CD14-positive monocyte (primary cell): ENCODE data around the gene PHETA2. TPM values are rescaled to one million over a fixed set of nuclear protein-coding genes. Genes with fewer than 3 reads are reported as not detected.

Experiments used
- DNase-seq, 3 donors: peaks; one replicate each; pipeline ENCODE4 v3.0.0-alpha.2; 2011 to 2022
- H2AFZ ChIP-seq: 2 replicates; pipeline ENCODE4 v1.6.0; 2012; ENCODE audit warnings: mild to moderate bottlenecking, low read depth, low read length, inconsistent platforms; ENCODE audit not compliant: insufficient read depth, poor library complexity, severe bottlenecking
- H3K27ac ChIP-seq, 2 donors: 1 replicate in 1 of 2; 2 replicates in 1 of 2; pipeline ENCODE4 v1.5.1; 2012 to 2013; ENCODE audit warnings: low read length in 2 of 2, control low read depth in 1 of 2, inconsistent platforms in 1 of 2, low read depth in 1 of 2, mild to moderate bottlenecking in 1 of 2
- H3K27me3 ChIP-seq, 2 donors: one replicate each; pipeline versions ENCODE4 v1.6.0 to v1.6.1; 2011 to 2013; ENCODE audit warnings: low read length in 2 of 2; ENCODE audit not compliant: control insufficient read depth in 2 of 2, insufficient read depth in 2 of 2
- H3K36me3 ChIP-seq, 2 donors: replicated peaks in 1 of 2; 1 replicate in 1 of 2; 2 replicates in 1 of 2; pipeline versions ENCODE4 v1.5.1 to v1.6.1; 2012 to 2013; ENCODE audit warnings: low read length in 2 of 2, control low read depth in 1 of 2, inconsistent platforms in 1 of 2, mild to moderate bottlenecking in 1 of 2; ENCODE audit not compliant: insufficient read depth in 2 of 2, control insufficient read depth in 1 of 2
- H3K4me1 ChIP-seq, 2 donors: 1 replicate in 1 of 2; 2 replicates in 1 of 2; pipeline versions ENCODE4 v1.5.1 to v1.6.1; 2012 to 2013; ENCODE audit warnings: low read length in 2 of 2, control low read depth in 1 of 2, inconsistent platforms in 1 of 2, mild to moderate bottlenecking in 1 of 2, moderate library complexity in 1 of 2; ENCODE audit not compliant: insufficient read depth in 2 of 2, control insufficient read depth in 1 of 2
- H3K4me2 ChIP-seq: replicated peaks from 2 replicates; pipeline ENCODE3; 2012; ENCODE audit warnings: low read length, moderate library complexity, mild to moderate bottlenecking; ENCODE audit not compliant: poor library complexity, severe bottlenecking; ENCODE audit errors: extremely low read depth
- H3K4me3 ChIP-seq, 3 experiments: fragments of 200-600 bp in 1 of 3; sonication (generic) in 1 of 3; replicated peaks in 1 of 3; 1 replicate in 2 of 3; 2 replicates in 1 of 3; pipeline ENCODE4 v1.5.1; 2011 to 2013; ENCODE audit warnings: low read length in 3 of 3, mild to moderate bottlenecking in 3 of 3, control low read depth in 2 of 3, low read depth in 2 of 3, inconsistent platforms in 1 of 3, moderate library complexity in 1 of 3
- H3K79me2 ChIP-seq: 2 replicates; pipeline ENCODE4 v1.6.0; 2012; ENCODE audit warnings: mild to moderate bottlenecking, control low read depth, inconsistent platforms, low read length, moderate library complexity; ENCODE audit not compliant: insufficient read depth
- H3K9ac ChIP-seq: 2 replicates; pipeline ENCODE4 v1.6.0; 2017; ENCODE audit warnings: low read length, mild to moderate bottlenecking; ENCODE audit not compliant: insufficient read depth, poor library complexity, severe bottlenecking
- H3K9me3 ChIP-seq, 2 donors: replicated peaks in 1 of 2; 1 replicate in 1 of 2; 2 replicates in 1 of 2; pipeline versions ENCODE4 v1.5.1 to v1.6.1; 2012 to 2013; ENCODE audit warnings: low read length in 2 of 2, control low read depth in 1 of 2; ENCODE audit not compliant: control insufficient read depth in 1 of 2, insufficient read depth in 1 of 2
- H4K20me1 ChIP-seq: 2 replicates; pipeline ENCODE4 v1.6.0; 2012; ENCODE audit warnings: mild to moderate bottlenecking, low read length, control low read depth, moderate library complexity; ENCODE audit not compliant: insufficient read depth
- H3K27ac Mint-ChIP-seq, 7 donors: one replicate each; pipeline ENCODE4 v1.8.0; 2020; ENCODE audit warnings: mild to moderate bottlenecking in 7 of 7, mixed read lengths in 7 of 7, moderate library complexity in 6 of 7, inconsistent platforms in 2 of 7
- H3K27me3 Mint-ChIP-seq, 3 donors: one replicate each; pipeline ENCODE4 v1.8.0; 2021 to 2022; ENCODE audit warnings: low read depth in 3 of 3, mild to moderate bottlenecking in 3 of 3, mixed read lengths in 3 of 3, moderate library complexity in 3 of 3, inconsistent platforms in 1 of 3
- H3K36me3 Mint-ChIP-seq, 2 donors: one replicate each; pipeline ENCODE4 v1.8.0; 2020; ENCODE audit warnings: mixed read lengths in 2 of 2, inconsistent platforms in 1 of 2, mild to moderate bottlenecking in 1 of 2
- H3K4me1 Mint-ChIP-seq: one replicate; pipeline ENCODE4 v1.8.0; 2020; ENCODE audit warnings: mild to moderate bottlenecking, mixed read lengths
- H3K4me3 Mint-ChIP-seq, 2 donors: one replicate each; pipeline ENCODE4 v1.8.0; 2020; ENCODE audit warnings: mild to moderate bottlenecking in 2 of 2, mixed read lengths in 2 of 2, moderate library complexity in 1 of 2
- H3K9me3 Mint-ChIP-seq, 7 donors: one replicate each; pipeline ENCODE4 v1.8.0; 2020 to 2022; ENCODE audit warnings: mixed read lengths in 7 of 7, mild to moderate bottlenecking in 6 of 7, moderate library complexity in 6 of 7, inconsistent platforms in 2 of 7
- WGBS: methylation state at CpG from one replicate; pipeline ENCODE4 v1.1.5; 2013; ENCODE audit warnings: missing lambda C conversion rate; ENCODE audit not compliant: insufficient coverage; 5-methylcytosine and 5-hydroxymethylcytosine counted together
- intact Hi-C, 2 donors: fragments of 100-400 bp; cut with micrococcal nuclease; formaldehyde crosslinking; loops; one replicate each; pipeline versions ENCODE4 v1.15.0 to v1.15.1; 2023
- polyA plus RNA-seq, 3 donors: library from polyadenylated mRNA; depleted of rRNA in 1 of 3; unstranded in 2 of 3; stranded (reverse) in 1 of 3; fragments of 300-500 nt in 2 of 3; fragments of >200 nt in 1 of 3; fragmentation: Illumina TruSeq in 2 of 3; gene quantifications; 1 replicate in 2 of 3; 2 replicates in 1 of 3; pipeline ENCODE4 v1.2.3, GENCODE V29; 2012 to 2021
- TF ChIP-seq, protein P1 (sequence below): fragments of 200-600 bp; IDR thresholded peaks from one replicate; pipeline ENCODE4 v1.8.0; 2022; ENCODE audit warnings: antibody characterized with exemption, mild to moderate bottlenecking

PHETA2 gene
- polyA plus RNA-seq, 3 donors = 2.4 to 3.6 (median 3.3) TPM

DNA sequence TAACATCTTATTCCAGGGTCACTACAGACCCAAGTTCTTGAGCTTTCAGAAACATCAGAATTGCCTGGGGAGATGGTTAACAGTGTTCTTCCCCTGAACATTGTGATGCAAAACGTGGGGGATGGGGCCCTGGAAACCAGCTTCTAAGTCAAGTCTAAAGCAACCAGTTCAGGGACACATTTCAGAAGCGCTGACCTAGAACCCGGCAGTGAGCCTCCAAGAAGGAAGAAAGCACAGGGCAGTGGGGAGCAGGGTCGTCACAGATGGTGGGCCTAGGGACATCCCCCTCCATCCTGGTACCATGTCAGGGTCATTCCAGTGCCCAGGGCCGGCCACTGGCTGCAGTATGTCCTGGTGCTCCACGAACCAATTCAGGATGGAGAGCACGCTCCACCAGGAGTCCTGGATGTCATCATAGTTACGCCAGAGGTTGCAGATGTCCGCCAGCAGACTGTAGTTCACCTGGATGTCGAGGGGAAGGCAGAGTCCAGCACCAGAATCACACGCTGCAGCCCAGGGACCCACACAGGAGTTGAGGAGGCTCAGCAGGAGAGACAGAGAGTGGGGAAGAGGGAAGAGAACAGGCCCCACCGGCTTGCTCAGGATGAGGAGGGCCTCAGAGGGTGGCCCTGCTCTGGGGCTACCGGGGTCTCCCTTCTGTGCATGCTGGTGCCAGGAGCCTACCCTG lies 8.5 kb upstream of the PHETA2 start:
- Histone ChIP-seq H3K27me3 (no peaks in the 10 kb centered on the region), H3K4me2 (no peak overlapping the region), H3K27ac (peak overlapping the region in 1 of 2 donors; percentile 8), H3K36me3 (peaks cover 75 to 84% of the 10 kb centered on the region in 2 donors), H3K4me1 (peaks cover 24 to 27% of the 10 kb centered on the region in 2 donors), H3K9ac (no peak overlapping the region), H2AFZ (no peak overlapping the region), H3K79me2 (peaks cover 59% of the 10 kb centered on the region), H3K9me3 (peaks cover 7 to 9% of the 10 kb centered on the region in 2 donors), H4K20me1 (peaks cover 77% of the 10 kb centered on the region), H3K4me3 (no peak overlapping the region)
- Mint-ChIP-seq H3K27me3 (peaks cover 0 to 2% (median 0%) of the 10 kb centered on the region in 3 donors), H3K36me3 (peaks cover 74 to 84% of the 10 kb centered on the region in 2 donors), H3K4me3 (no peak overlapping the region), H3K4me1 (peaks cover 38% of the 10 kb centered on the region), H3K27ac (peak overlapping the region in 5 of 7 donors; percentile 24 to 52 (median 33)), H3K9me3 (peaks cover 0 to 11% (median 7%) of the 10 kb centered on the region in 7 donors)
- intact Hi-C loops = no loop called here
- 90% methylated on average over 12 of the region's 13 CpGs for WGBS
- no peak for DNase-seq
- TF ChIP-seq, protein P1, sequence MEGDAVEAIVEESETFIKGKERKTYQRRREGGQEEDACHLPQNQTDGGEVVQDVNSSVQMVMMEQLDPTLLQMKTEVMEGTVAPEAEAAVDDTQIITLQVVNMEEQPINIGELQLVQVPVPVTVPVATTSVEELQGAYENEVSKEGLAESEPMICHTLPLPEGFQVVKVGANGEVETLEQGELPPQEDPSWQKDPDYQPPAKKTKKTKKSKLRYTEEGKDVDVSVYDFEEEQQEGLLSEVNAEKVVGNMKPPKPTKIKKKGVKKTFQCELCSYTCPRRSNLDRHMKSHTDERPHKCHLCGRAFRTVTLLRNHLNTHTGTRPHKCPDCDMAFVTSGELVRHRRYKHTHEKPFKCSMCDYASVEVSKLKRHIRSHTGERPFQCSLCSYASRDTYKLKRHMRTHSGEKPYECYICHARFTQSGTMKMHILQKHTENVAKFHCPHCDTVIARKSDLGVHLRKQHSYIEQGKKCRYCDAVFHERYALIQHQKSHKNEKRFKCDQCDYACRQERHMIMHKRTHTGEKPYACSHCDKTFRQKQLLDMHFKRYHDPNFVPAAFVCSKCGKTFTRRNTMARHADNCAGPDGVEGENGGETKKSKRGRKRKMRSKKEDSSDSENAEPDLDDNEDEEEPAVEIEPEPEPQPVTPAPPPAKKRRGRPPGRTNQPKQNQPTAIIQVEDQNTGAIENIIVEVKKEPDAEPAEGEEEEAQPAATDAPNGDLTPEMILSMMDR = no peak

DNA sequence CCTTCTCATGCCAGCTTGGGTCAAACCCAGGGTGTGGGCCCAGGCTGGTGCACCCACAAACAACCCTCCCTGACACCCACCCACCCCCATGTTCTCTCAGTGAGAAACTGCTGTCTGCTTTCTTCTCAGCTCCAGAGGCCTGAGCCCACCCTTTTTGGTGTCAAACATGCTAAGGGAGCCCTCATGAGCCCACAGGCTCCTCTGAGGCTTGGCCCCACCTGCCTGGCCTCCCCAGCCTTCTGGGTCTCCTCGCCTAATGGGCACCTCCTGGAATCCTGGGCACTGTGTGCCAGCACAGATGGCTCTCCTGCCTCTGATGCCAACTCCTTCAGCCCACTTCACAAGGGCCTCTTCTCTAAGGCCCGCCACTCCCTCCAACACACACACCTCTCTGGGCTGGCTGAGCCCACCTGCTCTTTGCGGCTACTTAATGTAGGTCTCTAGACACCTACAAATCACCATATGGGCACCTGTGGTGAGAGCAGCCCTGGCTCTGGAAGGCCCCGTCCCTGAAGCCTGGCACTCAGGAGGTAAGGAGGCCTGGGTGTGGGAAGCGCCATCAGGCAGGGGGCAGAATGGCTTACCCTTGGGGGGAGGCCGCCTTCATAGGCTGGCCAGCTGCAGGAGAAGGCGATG lies 7.8 kb upstream of the PHETA2 start:
- Histone ChIP-seq H3K79me2 (peaks cover 59% of the 10 kb centered on the region), H3K27me3 (no peaks in the 10 kb centered on the region), H2AFZ (no peak overlapping the region), H3K4me1 (peaks cover 29 to 34% of the 10 kb centered on the region in 2 donors), H3K4me2 (no peak overlapping the region), H3K9ac (no peak overlapping the region), H3K27ac (peak overlapping the region in 1 of 2 donors; percentile 58), H3K9me3 (peaks cover under 1 to 2% of the 10 kb centered on the region in 2 donors), H3K4me3 (no peak overlapping the region), H3K36me3 (peaks cover 69 to 77% of the 10 kb centered on the region in 2 donors), H4K20me1 (peaks cover 70% of the 10 kb centered on the region)
- Mint-ChIP-seq H3K36me3 (peaks cover 67 to 78% of the 10 kb centered on the region in 2 donors), H3K4me3 (no peak overlapping the region), H3K27me3 (peaks cover 0 to 2% (median 0%) of the 10 kb centered on the region in 3 donors), H3K9me3 (peaks cover under 1 to 6% (median 2%) of the 10 kb centered on the region in 7 donors), H3K4me1 (peaks cover 42% of the 10 kb centered on the region), H3K27ac (peak overlapping the region in 5 of 7 donors; percentile 25 to 53 (median 41))
- no peak for DNase-seq
- intact Hi-C loops = no loop called here
- TF ChIP-seq, protein P1 = no peak
- WGBS = 100% methylated on average over 6 of the region's 7 CpGs
